HepG2 (cell line): ENCODE results near the gene ELP6.

Source experiments
- ATM ChIP-seq: fragments of 450-650 bp; IDR thresholded peaks from 2 replicates; pipeline ENCODE4 v1.7.1; 2017; ENCODE audit warnings: mild to moderate bottlenecking, borderline replicate concordance
- CTCF ChIP-seq: sonication (generic); formaldehyde crosslinking; IDR thresholded peaks from 2 replicates; pipeline ENCODE4 v1.5.0; 2020; ENCODE audit warnings: mild to moderate bottlenecking, missing genetic modification reagents, moderate library complexity
- EP300 ChIP-seq, 3 experiments: sonication (generic) in 1 of 3; formaldehyde crosslinking in 1 of 3; IDR thresholded peaks; 2 replicates each; pipeline versions ENCODE4 v1.5.1 to v1.6.1; 2011 to 2020; ENCODE audit warnings: low read depth in 2 of 3, low read length in 2 of 3, borderline replicate concordance in 1 of 3, improper control_type of control experiment in 1 of 3, mild to moderate bottlenecking in 1 of 3, missing genetic modification reagents in 1 of 3, moderate library complexity in 1 of 3
- FOXA3 ChIP-seq: IDR thresholded peaks from 2 replicates; pipeline ENCODE4 v1.6.1; 2016; ENCODE audit warnings: missing genetic modification reagents, missing compliant biosample characterization
- FOXK2 ChIP-seq: fragments of 450-650 bp; IDR thresholded peaks from 2 replicates; pipeline ENCODE4 v1.6.1; 2016
- HNF4G ChIP-seq, 2 experiments: sonication (generic) in 1 of 2; formaldehyde crosslinking in 1 of 2; IDR thresholded peaks; 2 replicates each; pipeline versions ENCODE4 v1.4.0 to v1.6.1; 2011 to 2020; ENCODE audit warnings: borderline replicate concordance in 2 of 2, low read depth in 2 of 2, mild to moderate bottlenecking in 2 of 2, low read length in 1 of 2, missing genetic modification reagents in 1 of 2, moderate library complexity in 1 of 2
- JDP2 ChIP-seq: sonication (generic); formaldehyde crosslinking; IDR thresholded peaks from 2 replicates; pipeline ENCODE4 v1.8.1; 2022; ENCODE audit warnings: missing genetic modification reagents, borderline replicate concordance
- TARDBP ChIP-seq: sonication (generic); formaldehyde crosslinking; IDR thresholded peaks from 2 replicates; pipeline ENCODE4 v1.8.0; 2022; ENCODE audit warnings: mild to moderate bottlenecking, missing genetic modification reagents
- ZNF232 ChIP-seq: sonication (generic); formaldehyde crosslinking; IDR thresholded peaks from 2 replicates; pipeline ENCODE4 v1.4.0; 2020; ENCODE audit warnings: missing genetic modification reagents, borderline replicate concordance
- ZNF253 ChIP-seq: sonication (generic); formaldehyde crosslinking; IDR thresholded peaks from 2 replicates; pipeline ENCODE4 v1.8.0; 2022; ENCODE audit warnings: mild to moderate bottlenecking, missing genetic modification reagents, borderline replicate concordance
- TF ChIP-seq, protein P1 (sequence below): sonication (generic); formaldehyde crosslinking; IDR thresholded peaks from 2 replicates; pipeline ENCODE4 v1.4.0; 2020; ENCODE audit warnings: missing genetic modification reagents

DNA sequence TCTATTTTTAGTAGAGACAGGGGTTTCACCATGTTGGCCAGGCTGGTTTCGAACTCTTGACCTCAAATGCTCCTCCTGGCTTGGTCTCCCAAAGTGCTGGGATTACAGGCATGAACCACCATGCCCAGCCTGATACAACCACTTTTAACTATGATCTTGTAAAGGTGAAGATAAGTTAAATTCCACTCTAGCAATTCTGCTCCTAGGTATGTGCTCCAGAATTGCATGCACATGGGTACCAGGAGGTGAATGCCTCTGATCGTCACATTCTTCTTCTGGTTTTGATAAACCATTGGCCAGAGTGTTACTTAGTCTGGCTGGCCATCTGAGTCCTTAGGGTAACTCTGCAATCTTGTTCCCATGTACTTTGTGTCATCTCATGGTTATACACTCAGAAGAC lies 42.8 kb upstream of the ELP6 start:
- TF ChIP-seq CTCF: no peak
- TF ChIP-seq FOXK2: no peak
- TF ChIP-seq ZNF253: no peak
- TF ChIP-seq HNF4G (IDR thresholded peaks at IDR 0.05; ENCODE audit: borderline replicate concordance, low read depth, low read length): no peak
- no peak for TF ChIP-seq HNF4G (CRISPR knock-in tag; IDR thresholded peaks at IDR 0.05; ENCODE audit: borderline replicate concordance, low read depth)
- TF ChIP-seq, protein P1, sequence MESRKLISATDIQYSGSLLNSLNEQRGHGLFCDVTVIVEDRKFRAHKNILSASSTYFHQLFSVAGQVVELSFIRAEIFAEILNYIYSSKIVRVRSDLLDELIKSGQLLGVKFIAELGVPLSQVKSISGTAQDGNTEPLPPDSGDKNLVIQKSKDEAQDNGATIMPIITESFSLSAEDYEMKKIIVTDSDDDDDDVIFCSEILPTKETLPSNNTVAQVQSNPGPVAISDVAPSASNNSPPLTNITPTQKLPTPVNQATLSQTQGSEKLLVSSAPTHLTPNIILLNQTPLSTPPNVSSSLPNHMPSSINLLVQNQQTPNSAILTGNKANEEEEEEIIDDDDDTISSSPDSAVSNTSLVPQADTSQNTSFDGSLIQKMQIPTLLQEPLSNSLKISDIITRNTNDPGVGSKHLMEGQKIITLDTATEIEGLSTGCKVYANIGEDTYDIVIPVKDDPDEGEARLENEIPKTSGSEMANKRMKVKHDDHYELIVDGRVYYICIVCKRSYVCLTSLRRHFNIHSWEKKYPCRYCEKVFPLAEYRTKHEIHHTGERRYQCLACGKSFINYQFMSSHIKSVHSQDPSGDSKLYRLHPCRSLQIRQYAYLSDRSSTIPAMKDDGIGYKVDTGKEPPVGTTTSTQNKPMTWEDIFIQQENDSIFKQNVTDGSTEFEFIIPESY (CRISPR knock-in tag): no peak
- no peak for TF ChIP-seq EP300 (IDR thresholded peaks at IDR 0.05; ENCODE audit: low read depth in 2 of 2, low read length in 2 of 2)
- no peak for TF ChIP-seq EP300 (CRISPR knock-in tag; IDR thresholded peaks at IDR 0.05; ENCODE audit: borderline replicate concordance)
- no peak for TF ChIP-seq ATM
- TF ChIP-seq ZNF232: no peak
- TF ChIP-seq FOXA3 (CRISPR knock-in tag): no peak
- TF ChIP-seq JDP2 (CRISPR knock-in tag): no peak
- TF ChIP-seq TARDBP: no peak
